PC-9 (cell line): ENCODE data around the gene MYLK. TPM values are rescaled to one million over a fixed set of nuclear protein-coding genes. Genes with fewer than 3 reads are reported as not detected.

ENCODE experiments used
- BruUV-seq: library from RNA; stranded (reverse); fragments of 400-500 nt; replicated peaks from 2 replicates; lab custom pipeline; 2021; lab: Mats Ljungman, UMichigan
- CTCF ChIA-PET: fragments of 300-600 bp; sonication (Branson Sonifier 250); formaldehyde crosslinking; loops from one replicate; lab custom pipeline; 2022; ENCODE audit warnings: antibody characterized with exemption; lab: Charles Lee
- POLR2A ChIA-PET: fragments of 300-600 bp; sonication (Branson Sonifier 250); formaldehyde crosslinking; loops from one replicate; lab custom pipeline; 2022; ENCODE audit warnings: antibody characterized with exemption; ENCODE audit not compliant: unreplicated experiment; lab: Charles Lee
- DNase-seq, 2 experiments: peaks; one replicate each; pipeline versions ENCODE4 v3.0.0 to v3.0.0-alpha.2; 2015 to 2022; ENCODE audit warnings: mixed read lengths in 1 of 2
- H2AFZ ChIP-seq: fragments of 200-600 bp; sonication (generic); 2 replicates; pipeline ENCODE4 v1.8.1; 2017; ENCODE audit warnings: antibody characterized with exemption
- H3F3A ChIP-seq: fragments of 200-600 bp; sonication (generic); 2 replicates; pipeline ENCODE4 v1.8.1; 2017; ENCODE audit warnings: antibody characterized with exemption, mild to moderate bottlenecking, low read depth; ENCODE audit not compliant: insufficient read depth
- H3K27ac ChIP-seq: fragments of 200-600 bp; sonication (generic); 2 replicates; pipeline ENCODE4 v1.6.1; 2016; ENCODE audit warnings: mixed run types
- H3K27me3 ChIP-seq: fragments of 200-600 bp; sonication (generic); 2 replicates; pipeline ENCODE4 v1.6.1; 2016; ENCODE audit warnings: low read depth, mixed run types; ENCODE audit not compliant: insufficient read depth
- H3K36me3 ChIP-seq: fragments of 200-600 bp; sonication (generic); 2 replicates; pipeline ENCODE4 v1.6.1; 2016; ENCODE audit warnings: low read depth, mixed run types
- H3K4me1 ChIP-seq: fragments of 200-600 bp; sonication (generic); replicated peaks from 2 replicates; pipeline ENCODE4 v1.6.1; 2016; ENCODE audit warnings: mixed run types; ENCODE audit not compliant: insufficient read depth
- H3K4me2 ChIP-seq: fragments of 200-600 bp; sonication (generic); 2 replicates; pipeline ENCODE4 v1.6.1; 2017; ENCODE audit warnings: mixed run types
- H3K4me3 ChIP-seq: fragments of 200-600 bp; sonication (generic); 2 replicates; pipeline ENCODE4 v1.6.1; 2016; ENCODE audit warnings: mixed run types
- H3K79me2 ChIP-seq: fragments of 200-600 bp; sonication (generic); 2 replicates; pipeline ENCODE4 v1.6.1; 2017; ENCODE audit warnings: low read depth, mixed run types
- H3K9me2 ChIP-seq: fragments of 200-600 bp; sonication (generic); 2 replicates; pipeline ENCODE4 v1.8.1; 2017; ENCODE audit warnings: mild to moderate bottlenecking; ENCODE audit not compliant: insufficient read depth
- H3K9me3 ChIP-seq: fragments of 200-600 bp; sonication (generic); 2 replicates; pipeline ENCODE4 v1.8.1; 2016; ENCODE audit warnings: low read depth; ENCODE audit not compliant: insufficient read depth
- H4K20me1 ChIP-seq: fragments of 200-600 bp; sonication (generic); 2 replicates; pipeline ENCODE4 v1.8.1; 2017; ENCODE audit not compliant: insufficient read depth
- CTCF ChIP-seq: fragments of 200-600 bp; sonication (generic); conservative IDR thresholded peaks from 2 replicates; pipeline ENCODE4 v1.6.1; 2017; ENCODE audit warnings: mixed run types, antibody characterized with exemption, mild to moderate bottlenecking, moderate library complexity
- EZH2 ChIP-seq: fragments of 200-600 bp; sonication (generic); IDR thresholded peaks from 2 replicates; pipeline ENCODE4 v1.8.0; 2017; ENCODE audit warnings: antibody characterized with exemption, low read depth
- intact Hi-C: fragments of 100-400 bp; cut with micrococcal nuclease; formaldehyde crosslinking; loops from one replicate; pipeline ENCODE4 v1.10.0; 2022; ENCODE audit not compliant: unreplicated experiment
- total RNA-seq: library from RNA; stranded (reverse); gene quantifications from 2 replicates; pipeline ENCODE4 v1.2.3, GENCODE V29; 2021

Gene MYLK
- total RNA-seq, 1 experiment from 2014 or later = 0.72 TPM

- Histone ChIP-seq H3F3A (peaks cover 22% of the 10 kb centered on the region), H3K9me2 (no peaks in the 10 kb centered on the region), H3K27me3 (no peaks in the 10 kb centered on the region), H3K9me3 (no peaks in the 10 kb centered on the region), H3K27ac (peak overlapping the region; percentile 62), H3K36me3 (no peaks in the 10 kb centered on the region), H3K4me3 (no peak overlapping the region), H2AFZ (no peak overlapping the region), H3K4me2 (peak overlapping the region; percentile 69; the same call in 1 of the 2 replicates), H4K20me1 (no peaks in the 10 kb centered on the region), H3K4me1 (peaks cover 24% of the 10 kb centered on the region), H3K79me2 (no peaks in the 10 kb centered on the region)
- BruUV-seq = no TSS peak
- TF ChIP-seq EZH2 (no peak), CTCF (no peak)
- ChIA-PET POLR2A (no interaction called here), CTCF (no interaction called here)
- intact Hi-C loops = loop anchor here (5.0 kb wide), 1 partner anchor 70 kb away; no protein-coding TSS in a partner anchor
- no peak for DNase-seq
These were observed 92.2 kb downstream of the MYLK start for GRCh38 chr3:123791898-123792297.

GRCh38 chr3:123791417-123791816 lies 92.7 kb downstream of the MYLK start:
- Histone ChIP-seq H3K4me2 (no peak overlapping the region), H3K4me3 (no peak overlapping the region), H3F3A (peaks cover 22% of the 10 kb centered on the region), H3K4me1 (peaks cover 24% of the 10 kb centered on the region), H3K9me3 (no peaks in the 10 kb centered on the region), H3K79me2 (no peaks in the 10 kb centered on the region), H3K27me3 (no peaks in the 10 kb centered on the region), H3K36me3 (no peaks in the 10 kb centered on the region), H2AFZ (no peak overlapping the region), H3K27ac (no peak overlapping the region), H4K20me1 (no peaks in the 10 kb centered on the region), H3K9me2 (no peaks in the 10 kb centered on the region)
- ChIA-PET POLR2A (no interaction called here), CTCF (no interaction called here)
- no TSS peak for BruUV-seq
- no peak for TF ChIP-seq EZH2
- no peak for TF ChIP-seq CTCF
- no peak for DNase-seq
- intact Hi-C loops = loop anchor here (5.0 kb wide), 1 partner anchor 69 kb away; no protein-coding TSS in a partner anchor

- Histone ChIP-seq H3K4me2 (no peak overlapping the region), H3K36me3 (no peaks in the 10 kb centered on the region), H3F3A (peaks cover 22% of the 10 kb centered on the region), H3K4me1 (peaks cover 24% of the 10 kb centered on the region), H2AFZ (no peak overlapping the region), H4K20me1 (no peaks in the 10 kb centered on the region), H3K9me3 (no peaks in the 10 kb centered on the region), H3K27ac (no peak overlapping the region), H3K4me3 (no peak overlapping the region), H3K9me2 (no peaks in the 10 kb centered on the region), H3K27me3 (no peaks in the 10 kb centered on the region), H3K79me2 (no peaks in the 10 kb centered on the region)
- POLR2A ChIA-PET = no interaction called here
- DNase-seq = no peak
- CTCF ChIA-PET = no interaction called here
- TF ChIP-seq CTCF = no peak
- no peak for TF ChIP-seq EZH2
- BruUV-seq = no TSS peak
- intact Hi-C loops = loop anchor here (5.0 kb wide), 1 partner anchor 69 kb away; no protein-coding TSS in a partner anchor
These were observed 93.1 kb downstream of the MYLK start for GRCh38 chr3:123791073-123791370.
